Measurements from ENCODE around the gene DRD2.

The DRD2 gene

DNA sequence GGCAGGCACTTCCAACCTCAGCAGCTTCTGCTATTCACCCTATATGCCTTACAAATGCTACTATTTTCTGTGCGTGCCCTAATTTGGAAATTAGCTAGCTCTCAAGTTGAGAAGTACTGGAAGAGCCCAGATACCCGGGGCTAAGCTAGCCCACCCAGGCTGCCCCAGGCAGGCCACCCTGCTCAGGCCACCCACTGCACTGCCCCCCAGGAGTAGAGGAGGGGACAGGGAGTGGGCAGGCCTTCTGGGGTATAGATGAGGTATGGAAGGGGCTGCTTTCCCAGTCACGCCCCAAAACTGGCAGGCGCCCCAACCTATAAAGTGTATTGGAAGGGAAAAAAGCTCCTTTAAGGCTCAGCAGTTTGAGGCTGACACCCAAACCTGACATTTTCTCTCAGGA is 43.5 kb downstream of the DRD2 start:
- Histone ChIP-seq H3K9me3 (ENCODE audit: control insufficient read depth, insufficient read depth, low read depth, low read length) (no peaks in the 10 kb centered on the region), H3K4me3 (ENCODE audit: low read depth, low read length) (no peak overlapping the region), H3K36me3 (ENCODE audit: control insufficient read depth in 2 of 2, insufficient read depth in 1 of 2, low read length in 2 of 2) (no peaks in the 10 kb centered on the region), H3K4me1 (ENCODE audit: control insufficient read depth, insufficient read depth, low read length) (no peaks in the 10 kb centered on the region), H3K27ac (ENCODE audit: extremely low read depth, low read depth, low read length) (no peak overlapping the region)
- no peak for TF ChIP-seq ATF2 (tag by site-specific recombination; IDR thresholded peaks at IDR 0.05; ENCODE audit: low read depth)
- ChIA-PET POLR2A (no interaction called here), CTCF (interaction anchor here (0.6 to 1.4 kb wide), 2 partner anchors 101 kb away, joined by 3 to 6 read pairs; no protein-coding TSS in a partner anchor)

GRCh38 chr11:113426686-113427085 is 48.5 kb downstream of the DRD2 start:
- no peak overlapping the region for H3K27ac ChIP-seq (ENCODE audit: extremely low read depth, low read depth, low read length)
- no peak for TF ChIP-seq ZNF133 (tag by site-specific recombination; IDR thresholded peaks at IDR 0.05)
- no peak for TF ChIP-seq ZNF549 (tag by site-specific recombination; IDR thresholded peaks at IDR 0.05)
- ChIA-PET CTCF (no interaction called here), POLR2A (no interaction called here)
- H3K9me3 ChIP-seq (ENCODE audit: control insufficient read depth, insufficient read depth, low read depth, low read length) = no peaks in the 10 kb centered on the region
- H3K4me1 ChIP-seq (ENCODE audit: control insufficient read depth, insufficient read depth, low read length) = no peaks in the 10 kb centered on the region
- no peak overlapping the region for H3K4me3 ChIP-seq (ENCODE audit: low read depth, low read length)
- H3K36me3 ChIP-seq (ENCODE audit: control insufficient read depth in 2 of 2, insufficient read depth in 1 of 2, low read length in 2 of 2) = no peaks in the 10 kb centered on the region

- CTCF ChIA-PET = interaction anchor here (0.6 kb wide), 1 partner anchor 58 kb away, joined by 3 read pairs; no protein-coding TSS in a partner anchor
- POLR2A ChIA-PET = no interaction called here
- Histone ChIP-seq H3K36me3 (ENCODE audit: control insufficient read depth in 2 of 2, insufficient read depth in 1 of 2, low read length in 2 of 2) (no peaks in the 10 kb centered on the region), H3K4me3 (ENCODE audit: low read depth, low read length) (no peak overlapping the region), H3K4me1 (ENCODE audit: control insufficient read depth, insufficient read depth, low read length) (no peaks in the 10 kb centered on the region), H3K27ac (ENCODE audit: extremely low read depth, low read depth, low read length) (no peak overlapping the region), H3K9me3 (ENCODE audit: control insufficient read depth, insufficient read depth, low read depth, low read length) (no peaks in the 10 kb centered on the region)
- TF ChIP-seq ZNF560 (tag by site-specific recombination; IDR thresholded peaks at IDR 0.05; ENCODE audit: borderline replicate concordance) (no peak), ZNF394 (tag by site-specific recombination; IDR thresholded peaks at IDR 0.05; ENCODE audit: borderline replicate concordance) (peak; percentile 39; the same call in 1 of the 2 replicates), ZBTB20 (tag by site-specific recombination; IDR thresholded peaks at IDR 0.05) (no peak), ZNF747 (tag by site-specific recombination; IDR thresholded peaks at IDR 0.05) (no peak), ZNF292 (tag by site-specific recombination; IDR thresholded peaks at IDR 0.05; ENCODE audit: borderline replicate concordance, low read depth) (no peak), ZNF707 (tag by site-specific recombination; IDR thresholded peaks at IDR 0.05) (no peak), KLF9 (tag by site-specific recombination; IDR thresholded peaks at IDR 0.05; ENCODE audit: low read depth) (no peak), GFI1B (tag by site-specific recombination; IDR thresholded peaks at IDR 0.05) (no peak), PRDM10 (tag by site-specific recombination; IDR thresholded peaks at IDR 0.05) (peak; percentile 73), ZNF76 (tag by site-specific recombination; IDR thresholded peaks at IDR 0.05; ENCODE audit: borderline replicate concordance, low read depth) (no peak)
Measured at GRCh38 chr11:113420808-113421207, 54.4 kb downstream of the DRD2 start.

DNA sequence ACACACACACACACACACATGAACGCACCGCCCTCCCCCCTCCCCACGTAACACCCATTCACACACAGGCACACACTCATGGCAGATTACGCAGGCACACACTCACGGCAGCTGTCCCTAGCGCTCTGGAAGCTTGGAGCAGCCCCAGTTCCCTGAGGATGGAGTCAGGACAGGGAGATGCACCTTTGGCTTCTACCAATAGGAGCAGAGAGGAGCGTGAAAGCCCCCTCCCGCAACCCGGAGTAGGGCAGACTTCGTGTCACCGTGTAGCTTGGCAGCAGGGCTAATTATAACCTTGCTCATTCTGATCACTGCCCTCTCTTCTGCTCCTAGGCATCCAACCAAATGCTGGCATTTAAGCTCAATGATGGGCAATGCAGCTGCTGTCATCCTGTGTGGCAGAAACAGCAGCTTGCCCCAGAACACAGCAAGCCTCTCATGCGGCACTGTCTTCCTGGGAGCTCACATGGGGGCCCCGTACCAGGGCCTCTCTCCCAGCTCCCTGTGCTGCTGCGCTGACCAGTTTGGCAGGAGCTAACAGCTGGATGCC is 55.7 kb downstream of the DRD2 start:
- ChIA-PET CTCF (no interaction called here), POLR2A (no interaction called here)
- no peak overlapping the region for H3K27ac ChIP-seq (ENCODE audit: extremely low read depth, low read depth, low read length)
- TF ChIP-seq ZFP37 (tag by site-specific recombination; IDR thresholded peaks at IDR 0.05) (no peak), ZNF518A (tag by site-specific recombination; conservative IDR thresholded peaks at IDR 0.05; ENCODE audit: low read depth) (no peak), ZNF19 (tag by site-specific recombination; IDR thresholded peaks at IDR 0.05; ENCODE audit: low read depth) (no peak), ZFP3 (tag by site-specific recombination; IDR thresholded peaks at IDR 0.05; ENCODE audit: low read depth) (no peak), ZNF133 (tag by site-specific recombination; IDR thresholded peaks at IDR 0.05) (no peak), ZNF621 (tag by site-specific recombination; IDR thresholded peaks at IDR 0.05) (no peak)

More for the DNA sequence above, 55.7 kb downstream of the DRD2 start:
- no peak overlapping the region for H3K4me3 ChIP-seq (ENCODE audit: low read depth, low read length)
- no peaks in the 10 kb centered on the region for H3K36me3 ChIP-seq (ENCODE audit: control insufficient read depth in 2 of 2, insufficient read depth in 1 of 2, low read length in 2 of 2)
- H3K4me1 ChIP-seq (ENCODE audit: control insufficient read depth, insufficient read depth, low read length) = no peaks in the 10 kb centered on the region
- no peaks in the 10 kb centered on the region for H3K9me3 ChIP-seq (ENCODE audit: control insufficient read depth, insufficient read depth, low read depth, low read length)

Data from HEK293 (cell line).